ENCODE data around the gene CUL5. TPM values are rescaled to one million over a fixed set of nuclear protein-coding genes. Genes with fewer than 3 reads are reported as not detected.

CUL5 gene
- total RNA-seq = 34.0 and 39.1 TPM in 2 replicates

GRCh38 chr11:108008656-108009496, at the start of gene CUL5:
Gene CUL5, plus strand, starts transcription at chr11:108008898. Its CDS starts 451 bp downstream, at chr11:108009349.

GRCh38 chr11:108121274-108122155, 112.8 kb downstream of the CUL5 start, which contains the start of gene ACAT1:
Gene ACAT1, plus strand, starts transcription at chr11:108121567. Its CDS starts 40 bp downstream, at chr11:108121607.

Other genes with a start within 250 kb of the CUL5 start
- 5.4 and 12.2 TPM in 2 replicates for gene SLC35F2, start 150.1 kb upstream of the CUL5 start, total RNA-seq
- gene RAB39A, start 80.5 kb upstream of the CUL5 start, total RNA-seq = not detected in 2 replicates
- gene ACAT1, start 112.7 kb downstream of the CUL5 start, total RNA-seq = 58.3 TPM in 2 replicates
- gene NPAT, start 213.7 kb downstream of the CUL5 start, total RNA-seq = 11.0 and 14.1 TPM in 2 replicates
- gene ATM, start 214.2 kb downstream of the CUL5 start, total RNA-seq = 106 and 123 TPM in 2 replicates